ENCODE data around the gene LRRC71. TPM values are rescaled to one million over a fixed set of nuclear protein-coding genes. Genes with fewer than 3 reads are reported as not detected.

LRRC71 gene
- total and polyA plus RNA-seq, 10 of the 15 experiments (the other 5 are each of a cell fraction or from before 2014, with no cell fraction given), result not detected

- TF ChIP-seq ZBTB11 (CRISPR knock-in tag; IDR thresholded peaks at IDR 0.05), result no peak
- no peak for TF ChIP-seq JUNB (IDR thresholded peaks at IDR 0.05)
- TF ChIP-seq SMC3 (IDR thresholded peaks at IDR 0.05; ENCODE audit: borderline replicate concordance, low read length), result no peak
- TF ChIP-seq SUZ12 (IDR thresholded peaks at IDR 0.05; ENCODE audit: unreplicated experiment), result no peak
- TF ChIP-seq POLR2A (IDR thresholded peaks at IDR 0.05; ENCODE audit: low read depth, low read length), result no peak
- TF ChIP-seq MEF2A (IDR thresholded peaks at IDR 0.05; ENCODE audit: insufficient read depth, low read depth, low read length), result no peak
- no peak for TF ChIP-seq POLR2AphosphoS5 (IDR thresholded peaks at IDR 0.05; ENCODE audit: low read length)
- TF ChIP-seq NKRF (conservative IDR thresholded peaks at IDR 0.05), result no peak
- no peak for TF ChIP-seq CREM (IDR thresholded peaks at IDR 0.05; ENCODE audit: low read depth)
Measured at GRCh38 chr1:156945881-156946661, 25.6 kb downstream of the LRRC71 start (continued).

All from GM12878 (cell line).